ENCODE measurements around the gene KMO. TPM values are rescaled to one million over a fixed set of nuclear protein-coding genes. Genes with fewer than 3 reads are reported as not detected.

The KMO gene
- total RNA-seq, 1 experiment from 2014 or later, result not detected

- H3K36me3 Mint-ChIP-seq, result peaks cover 3% of the 10 kb centered on the region; the same call in 1 of the 2 replicates
- ATAC-seq (no peak), DNase-seq (ENCODE audit: low spot score) (no peak)
- H3K4me1 Mint-ChIP-seq, result no peaks in the 10 kb centered on the region
- CTCF ChIA-PET, result no interaction called here
- POLR2A ChIA-PET, result no interaction called here
- H3K9me3 Mint-ChIP-seq, result no peaks in the 10 kb centered on the region
- no peaks in the 10 kb centered on the region for H3K27me3 Mint-ChIP-seq (ENCODE audit: low read depth)
- H3K27ac Mint-ChIP-seq, result no peak overlapping the region
- no peak overlapping the region for H3K4me3 Mint-ChIP-seq
- TF ChIP-seq ZNF532 (CRISPR knock-in tag; IDR thresholded peaks at IDR 0.05; ENCODE audit: borderline replicate concordance) (no peak), ARID4B (CRISPR knock-in tag; IDR thresholded peaks at IDR 0.05; ENCODE audit: borderline replicate concordance) (no peak), FOXJ3 (CRISPR knock-in tag; IDR thresholded peaks at IDR 0.05; ENCODE audit: borderline replicate concordance) (no peak), TEAD4 (CRISPR knock-in tag; IDR thresholded peaks at IDR 0.05) (no peak), MXD4 (CRISPR knock-in tag; IDR thresholded peaks at IDR 0.05; ENCODE audit: borderline replicate concordance) (no peak), E2F5 (CRISPR knock-in tag; IDR thresholded peaks at IDR 0.05) (no peak), ZNF425 (CRISPR knock-in tag; conservative IDR thresholded peaks at IDR 0.05) (no peak), USF2 (CRISPR knock-in tag; IDR thresholded peaks at IDR 0.05) (no peak), PRDM15 (CRISPR knock-in tag; IDR thresholded peaks at IDR 0.05) (no peak), FOXP4 (CRISPR knock-in tag; IDR thresholded peaks at IDR 0.05) (no peak), SMAD3 (CRISPR knock-in tag; IDR thresholded peaks at IDR 0.05; ENCODE audit: borderline replicate concordance) (no peak), ATF6 (CRISPR knock-in tag; IDR thresholded peaks at IDR 0.05) (no peak)
Observed at GRCh38 chr1:241596633-241597032, 64.5 kb downstream of the KMO start.

All from WTC11 (cell line).